ENCODE results near the gene ADAR. TPM values are rescaled to one million over a fixed set of nuclear protein-coding genes. Genes with fewer than 3 reads are reported as not detected.
A peak's percentile ranks its signal among the peaks of the same experiment; 100 is the strongest.

The ADAR gene
- total and polyA plus RNA-seq, 7 donors, result 21.0 to 103 (median 67.8) TPM

DNA sequence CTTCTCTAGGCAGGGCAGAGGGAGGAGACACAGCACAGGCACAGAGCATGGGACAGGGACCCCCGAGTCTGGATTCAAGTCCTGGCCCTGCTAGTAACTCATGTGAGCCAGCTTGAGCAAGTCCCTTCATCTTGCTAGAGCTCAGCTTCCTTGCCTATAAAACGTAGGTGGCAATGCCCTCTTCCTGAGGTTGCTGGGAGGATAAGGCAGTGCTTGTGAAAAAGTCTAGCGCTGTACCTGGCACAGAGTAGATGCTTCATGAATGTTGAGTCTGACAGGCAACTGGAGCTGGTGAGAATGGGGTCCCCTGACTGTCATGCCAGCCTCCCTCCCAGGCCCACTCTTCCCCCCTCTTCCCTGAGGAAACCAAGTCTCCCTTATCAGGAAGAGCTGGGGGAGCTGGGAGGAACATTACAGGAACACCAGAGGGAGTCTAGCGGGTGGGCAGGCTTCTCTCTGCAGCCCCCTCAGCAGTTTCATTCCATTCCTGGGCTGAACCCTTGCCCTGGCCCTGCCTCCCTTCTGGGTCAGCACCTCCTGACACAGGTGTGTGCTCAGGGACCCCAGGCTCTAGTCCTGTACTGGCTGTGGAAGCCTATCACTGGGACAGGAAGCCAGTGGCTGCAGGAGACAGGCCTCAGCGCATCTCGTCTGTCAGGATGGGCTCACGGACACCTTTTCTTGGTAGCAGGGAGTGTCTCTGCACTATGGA lies 30.5 kb downstream of the ADAR start:
- no peak for DNase-seq
- WGBS, 2 donors, result 77 to 78% methylated on average over 7 of the region's 7 CpGs
- TF ChIP-seq POLR2A (IDR thresholded peaks at IDR 0.05) (no peak), EP300 (IDR thresholded peaks at IDR 0.05) (no peak), POLR2AphosphoS5 (IDR thresholded peaks at IDR 0.05) (no peak)
- TF ChIP-seq, protein P1, sequence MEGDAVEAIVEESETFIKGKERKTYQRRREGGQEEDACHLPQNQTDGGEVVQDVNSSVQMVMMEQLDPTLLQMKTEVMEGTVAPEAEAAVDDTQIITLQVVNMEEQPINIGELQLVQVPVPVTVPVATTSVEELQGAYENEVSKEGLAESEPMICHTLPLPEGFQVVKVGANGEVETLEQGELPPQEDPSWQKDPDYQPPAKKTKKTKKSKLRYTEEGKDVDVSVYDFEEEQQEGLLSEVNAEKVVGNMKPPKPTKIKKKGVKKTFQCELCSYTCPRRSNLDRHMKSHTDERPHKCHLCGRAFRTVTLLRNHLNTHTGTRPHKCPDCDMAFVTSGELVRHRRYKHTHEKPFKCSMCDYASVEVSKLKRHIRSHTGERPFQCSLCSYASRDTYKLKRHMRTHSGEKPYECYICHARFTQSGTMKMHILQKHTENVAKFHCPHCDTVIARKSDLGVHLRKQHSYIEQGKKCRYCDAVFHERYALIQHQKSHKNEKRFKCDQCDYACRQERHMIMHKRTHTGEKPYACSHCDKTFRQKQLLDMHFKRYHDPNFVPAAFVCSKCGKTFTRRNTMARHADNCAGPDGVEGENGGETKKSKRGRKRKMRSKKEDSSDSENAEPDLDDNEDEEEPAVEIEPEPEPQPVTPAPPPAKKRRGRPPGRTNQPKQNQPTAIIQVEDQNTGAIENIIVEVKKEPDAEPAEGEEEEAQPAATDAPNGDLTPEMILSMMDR (IDR thresholded peaks at IDR 0.05), result no peak
- H3K27ac ChIP-seq, result no peak overlapping the region
- H3K4me3 ChIP-seq, result no peak overlapping the region
- peaks cover 0 to 45% (median 19%) of the 10 kb centered on the region in 4 donors for H3K36me3 ChIP-seq
- no peaks in the 10 kb centered on the region for H3K4me1 ChIP-seq
- intact Hi-C loops (cut with DNase I), result no loop called here
- H3K27me3 ChIP-seq, result no peaks in the 10 kb centered on the region
- H3K9me3 ChIP-seq, result no peaks in the 10 kb centered on the region

DNA sequence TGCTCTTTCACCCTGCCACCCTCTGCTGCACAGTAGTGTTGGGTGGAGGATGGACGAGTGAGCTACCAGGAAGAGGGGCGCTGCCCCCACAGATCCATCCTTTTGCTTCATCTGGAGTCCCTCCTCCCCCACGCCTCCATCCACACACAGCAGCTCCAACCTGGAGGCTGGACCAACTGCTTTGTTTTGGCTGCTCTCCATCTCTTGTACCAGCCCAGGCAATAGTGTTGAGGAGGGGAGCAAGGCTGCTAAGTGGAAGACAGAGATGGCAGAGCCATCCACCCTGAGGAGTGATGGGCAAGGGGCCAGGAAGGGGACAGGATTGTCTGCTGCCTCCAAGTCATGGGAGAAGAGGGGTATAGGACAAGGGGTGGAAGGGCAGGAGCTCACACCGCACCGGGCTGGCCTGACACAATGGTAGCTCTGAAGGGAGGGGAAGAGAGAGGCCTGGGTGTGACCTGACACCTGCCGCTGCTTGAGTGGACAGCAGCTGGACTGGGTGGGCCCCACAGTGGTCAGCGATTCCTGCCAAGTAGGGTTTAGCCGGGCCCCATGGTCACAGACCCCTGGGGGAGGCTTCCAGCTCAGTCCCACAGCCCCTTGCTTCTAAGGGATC lies 31.9 kb downstream of the ADAR start:
- Histone ChIP-seq H3K4me1 (no peaks in the 10 kb centered on the region), H3K27me3 (no peaks in the 10 kb centered on the region), H3K9me3 (no peaks in the 10 kb centered on the region), H3K36me3 (peaks cover 0 to 30% (median 9%) of the 10 kb centered on the region in 4 donors), H3K4me3 (no peak overlapping the region), H3K27ac (no peak overlapping the region)
- intact Hi-C loops (cut with DNase I), result no loop called here
- no peak for TF ChIP-seq POLR2A (IDR thresholded peaks at IDR 0.05)
- no peak for TF ChIP-seq EP300 (IDR thresholded peaks at IDR 0.05)
- TF ChIP-seq, protein P1 (IDR thresholded peaks at IDR 0.05), result no peak
- TF ChIP-seq POLR2AphosphoS5 (IDR thresholded peaks at IDR 0.05), result peak in 1 of 4 donors; percentile 16
- DNase-seq, result no peak
- WGBS, 2 donors, result 79 to 82% methylated on average over 8 of the region's 8 CpGs

DNA sequence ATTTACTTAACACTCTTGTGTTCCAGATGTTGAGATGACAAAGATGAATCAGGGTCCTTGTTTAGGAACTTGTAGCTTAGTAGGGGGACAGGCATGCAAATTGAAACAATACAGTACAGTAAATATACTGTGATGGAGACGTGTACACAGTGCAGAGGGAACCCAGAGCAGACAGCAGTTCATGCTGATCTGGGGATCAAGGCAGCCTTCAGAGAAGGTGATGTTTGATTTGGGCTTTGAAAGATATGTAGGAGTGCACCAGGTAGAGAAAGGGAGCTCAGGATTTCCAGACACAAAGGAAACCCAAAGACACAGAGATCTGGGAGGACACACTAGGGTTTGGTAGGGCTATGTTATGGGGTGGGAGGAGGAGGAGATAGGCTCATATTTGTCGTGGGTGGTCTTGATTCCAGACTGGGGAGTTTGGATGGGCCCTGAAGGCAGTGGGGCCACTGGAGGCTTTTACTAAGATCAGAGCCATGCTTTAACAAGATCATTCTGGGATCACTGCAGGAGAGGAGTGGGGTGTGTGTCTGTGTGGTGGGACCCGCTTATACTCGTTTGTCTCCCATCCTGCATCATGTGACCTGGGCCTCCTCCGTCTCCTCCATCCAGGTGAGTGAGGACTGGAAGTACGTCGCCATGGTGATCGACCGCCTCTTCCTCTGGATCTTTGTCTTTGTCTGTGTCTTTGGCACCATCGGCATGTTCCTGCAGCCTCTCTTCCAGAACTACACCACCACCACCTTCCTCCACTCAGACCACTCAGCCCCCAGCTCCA lies 32.6 kb downstream of the ADAR start:
- intact Hi-C loops (cut with DNase I), result no loop called here
- WGBS, 2 donors, result 73 to 82% methylated on average over 10 of the region's 10 CpGs

DNA sequence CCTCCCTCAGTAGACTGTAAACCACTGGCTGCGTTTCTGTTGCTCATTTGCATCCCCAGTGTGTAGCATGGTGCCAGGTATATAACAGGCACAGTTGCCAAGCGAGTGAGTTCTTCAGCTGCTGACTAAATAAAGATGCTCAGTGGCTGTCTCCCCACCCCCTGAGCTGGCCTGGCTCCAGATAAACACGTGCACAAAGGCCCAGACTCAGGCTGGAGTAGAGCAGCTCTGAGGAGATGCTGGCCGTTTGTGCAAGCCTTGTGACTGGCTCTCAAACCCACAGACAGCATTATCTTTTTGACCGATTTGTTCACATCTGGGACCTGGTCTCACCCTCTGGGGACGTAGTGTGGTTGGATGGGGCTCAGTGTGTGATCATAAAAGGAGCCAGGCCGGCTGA lies 33.3 kb downstream of the ADAR start:
- whole genome bisulfite sequencing, 2 donors, result 11 to 23% methylated on average over 7 of the region's 7 CpGs
- no peak overlapping the region for H3K27ac ChIP-seq

More for the DNA sequence above, 32.6 kb downstream of the ADAR start:
- no peaks in the 10 kb centered on the region for H3K9me3 ChIP-seq
- H3K4me3 ChIP-seq, result no peak overlapping the region
- no peak overlapping the region for H3K27ac ChIP-seq
- no peak for TF ChIP-seq EP300 (IDR thresholded peaks at IDR 0.05)
- TF ChIP-seq POLR2AphosphoS5 (IDR thresholded peaks at IDR 0.05), result no peak
- TF ChIP-seq POLR2A (IDR thresholded peaks at IDR 0.05), result no peak
- TF ChIP-seq, protein P1 (IDR thresholded peaks at IDR 0.05), result no peak
- no peaks in the 10 kb centered on the region for H3K27me3 ChIP-seq
- peaks cover 0 to 23% (median 4%) of the 10 kb centered on the region in 4 donors for H3K36me3 ChIP-seq
- no peak for DNase-seq
- no peaks in the 10 kb centered on the region for H3K4me1 ChIP-seq

DNA sequence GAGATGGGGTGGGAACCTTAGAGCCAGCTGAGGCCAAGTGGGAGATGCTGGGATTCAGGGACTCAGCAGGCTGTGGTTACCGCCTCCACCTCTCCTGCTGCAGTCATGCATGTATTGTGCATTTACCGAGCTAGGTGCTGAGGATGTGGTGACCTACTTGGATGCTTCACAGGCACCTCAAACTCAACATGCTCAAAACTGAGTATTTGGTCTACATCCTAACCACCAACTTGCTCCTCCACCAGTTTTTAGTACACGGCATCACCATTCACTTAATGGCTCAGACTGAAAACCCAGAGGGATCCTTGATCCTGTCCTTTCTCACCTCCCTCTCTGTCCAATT lies 34.8 kb downstream of the ADAR start:
- Histone ChIP-seq H3K9me3 (no peaks in the 10 kb centered on the region), H3K4me1 (peaks cover 0 to 1% (median under 1%) of the 10 kb centered on the region in 4 donors), H3K4me3 (no peak overlapping the region), H3K27ac (no peak overlapping the region), H3K27me3 (peaks cover 0 to 7% (median under 1%) of the 10 kb centered on the region in 3 donors), H3K36me3 (peaks cover 0 to 1% (median 0%) of the 10 kb centered on the region in 4 donors)
- DNase-seq, result no peak
- no peak for TF ChIP-seq POLR2A (IDR thresholded peaks at IDR 0.05)
- TF ChIP-seq, protein P1 (IDR thresholded peaks at IDR 0.05), result no peak
- no peak for TF ChIP-seq EP300 (IDR thresholded peaks at IDR 0.05)
- TF ChIP-seq POLR2AphosphoS5 (IDR thresholded peaks at IDR 0.05), result no peak
- intact Hi-C loops (cut with DNase I), result no loop called here
- 80 to 91% methylated on average over 3 of the region's 3 CpGs for WGBS, 2 donors

More for the DNA sequence above, 33.3 kb downstream of the ADAR start:
- H3K4me3 ChIP-seq, result no peak overlapping the region
- intact Hi-C loops (cut with DNase I), result no loop called here
- no peaks in the 10 kb centered on the region for H3K4me1 ChIP-seq
- peak in 1 of 4 donors; percentile 2 for TF ChIP-seq POLR2AphosphoS5 (IDR thresholded peaks at IDR 0.05)
- no peak for TF ChIP-seq EP300 (IDR thresholded peaks at IDR 0.05)
- peak; percentile 54 for DNase-seq
- no peaks in the 10 kb centered on the region for H3K9me3 ChIP-seq
- peaks cover 0 to 17% (median 0%) of the 10 kb centered on the region in 4 donors for H3K36me3 ChIP-seq
- H3K27me3 ChIP-seq, result no peaks in the 10 kb centered on the region
